HepG2 (cell line): Measurements from ENCODE around the gene PGLYRP4. TPM values are rescaled to one million over a fixed set of nuclear protein-coding genes. Genes with fewer than 3 reads are reported as not detected.
A peak's percentile ranks its signal among the peaks of the same experiment; 100 is the strongest.

Experiments used
- ATAC-seq: fragments of 200-7000 bp; cut with Tn5 transposase; 3 replicates; pipeline ENCODE4 v1.9.1; 2020; ENCODE audit warnings: mild to moderate bottlenecking, moderate library complexity
- BruUV-seq: library from RNA; stranded (reverse); fragments of 400-500 nt; replicated peaks from 2 replicates; lab custom pipeline; 2021; lab: Mats Ljungman, UMichigan
- CTCF ChIA-PET: fragments of 300-600 bp; formaldehyde crosslinking; extraction: SDS; loops from one replicate; lab custom pipeline; 2021; ENCODE audit warnings: low total read pairs, inconsistent platforms, low intra/inter-chr PET ratio; lab: Yijun Ruan, JAX
- POLR2A ChIA-PET: fragments of 350-600 bp; sonication (Branson Sonifier 250); formaldehyde crosslinking; loops from one replicate; lab custom pipeline; 2020; ENCODE audit warnings: antibody characterized with exemption, inconsistent platforms; lab: Yijun Ruan, JAX
- DNase-seq: peaks from one replicate; pipeline ENCODE4 v3.0.0-alpha.2; 2015; ENCODE audit warnings: low spot score
- FAIRE-seq: peaks from 3 replicates; lab custom pipeline; 2011; peaks lifted over from hg19 to GRCh38; lab: Jason Lieb, UNC
- H2AFZ ChIP-seq: one replicate; pipeline ENCODE4 v1.6.1; 2011; ENCODE audit warnings: low read length, inconsistent platforms
- H3K27ac ChIP-seq: fragments of 300-600 bp; 3 replicates; pipeline ENCODE4 v1.8.0; 2011; ENCODE audit warnings: mixed run types, mild to moderate bottlenecking, mixed read lengths, low read length, inconsistent platforms; ENCODE audit not compliant: insufficient read depth; ENCODE audit errors: extremely low read length
- H3K27me3 ChIP-seq, 2 experiments: fragments of 200-600 bp in 1 of 2; 2 replicates in 1 of 2; 3 replicates in 1 of 2; pipeline versions ENCODE4 v1.6.0 to v1.8.0; 2011; ENCODE audit warnings: low read length in 2 of 2, mild to moderate bottlenecking in 2 of 2, moderate library complexity in 2 of 2, inconsistent platforms in 1 of 2; ENCODE audit not compliant: insufficient read depth in 2 of 2, control insufficient read depth in 1 of 2
- H3K36me3 ChIP-seq, 2 experiments: fragments of 200-600 bp in 1 of 2; replicated peaks in 1 of 2; 2 replicates in 1 of 2; 3 replicates in 1 of 2; pipeline versions ENCODE4 v1.5.1 to v1.8.0; 2011; ENCODE audit warnings: low read length in 2 of 2, inconsistent platforms in 1 of 2; ENCODE audit not compliant: insufficient read depth in 2 of 2, control insufficient read depth in 1 of 2
- H3K4me1 ChIP-seq: 2 replicates; pipeline ENCODE4 v1.5.1; 2012; ENCODE audit warnings: low read length, inconsistent platforms; ENCODE audit not compliant: insufficient read depth
- H3K4me2 ChIP-seq: 2 replicates; pipeline ENCODE4 v1.6.0; 2011; ENCODE audit warnings: low read depth, low read length, inconsistent platforms
- H3K4me3 ChIP-seq, 3 experiments: fragments of 200-600 bp in 1 of 3; sonication (generic), shearing (Covaris generic) in 1 of 3; replicated peaks in 1 of 3; 2 replicates each; pipeline ENCODE4 v1.5.1; 2011 to 2016; ENCODE audit warnings: low read length in 3 of 3, inconsistent platforms in 2 of 3, low read depth in 2 of 3, mild to moderate bottlenecking in 2 of 3, control low read depth in 1 of 3, mixed read lengths in 1 of 3; ENCODE audit not compliant: insufficient read depth in 1 of 3
- H3K79me2 ChIP-seq: one replicate; pipeline ENCODE4 v1.6.1; 2011; ENCODE audit warnings: low read length, inconsistent platforms; ENCODE audit not compliant: insufficient read depth
- H3K9ac ChIP-seq: 2 replicates; pipeline ENCODE4 v1.6.0; 2011; ENCODE audit warnings: mild to moderate bottlenecking, low read depth, low read length, inconsistent platforms; ENCODE audit not compliant: insufficient read depth
- H3K9me3 ChIP-seq: 2 replicates; pipeline ENCODE4 v1.5.1; 2012; ENCODE audit warnings: mild to moderate bottlenecking, low read length
- H4K20me1 ChIP-seq: 2 replicates; pipeline ENCODE4 v1.6.0; 2011; ENCODE audit warnings: inconsistent platforms, mild to moderate bottlenecking, low read length, moderate library complexity; ENCODE audit not compliant: insufficient read depth
- GATA4 ChIP-seq: sonication (generic); IDR thresholded peaks from 2 replicates; pipeline ENCODE4 v1.6.1; 2016; ENCODE audit warnings: antibody characterized with exemption, low read depth, borderline replicate concordance
- HDAC6 ChIP-seq: fragments of 200-600 bp; sonication (generic); IDR thresholded peaks from 2 replicates; pipeline ENCODE4 v1.7.0; 2017; ENCODE audit warnings: mild to moderate bottlenecking, antibody characterized with exemption, low read length, low read depth
- HMG20B ChIP-seq: conservative IDR thresholded peaks from 2 replicates; pipeline ENCODE4 v1.6.1; 2016; ENCODE audit warnings: missing genetic modification reagents, missing compliant biosample characterization
- MAFK ChIP-seq, 2 experiments: IDR thresholded peaks in 1 of 2; conservative IDR thresholded peaks in 1 of 2; 2 replicates each; pipeline ENCODE4 v1.6.1; 2011; ENCODE audit warnings: improper control_type of control experiment in 2 of 2, low read length in 2 of 2
- NAIF1 ChIP-seq: sonication (generic); formaldehyde crosslinking; IDR thresholded peaks from 2 replicates; pipeline ENCODE4 v1.5.0; 2020; ENCODE audit warnings: mild to moderate bottlenecking, missing genetic modification reagents, borderline replicate concordance
- POGK ChIP-seq: sonication (generic); formaldehyde crosslinking; conservative IDR thresholded peaks from 2 replicates; pipeline ENCODE4 v1.8.0; 2022; ENCODE audit warnings: mild to moderate bottlenecking, moderate library complexity, missing genetic modification reagents
- ZFP36L2 ChIP-seq: sonication (generic); formaldehyde crosslinking; IDR thresholded peaks from 2 replicates; pipeline ENCODE4 v1.4.0; 2020; ENCODE audit warnings: missing genetic modification reagents
- ZNF160 ChIP-seq: sonication (generic); formaldehyde crosslinking; IDR thresholded peaks from 2 replicates; pipeline ENCODE4 v1.8.0; 2022; ENCODE audit warnings: mild to moderate bottlenecking, inconsistent platforms, missing genetic modification reagents
- ZNF543 ChIP-seq: sonication (generic); formaldehyde crosslinking; IDR thresholded peaks from 2 replicates; pipeline ENCODE4 v1.4.0; 2020; ENCODE audit warnings: mild to moderate bottlenecking, missing genetic modification reagents
- ZNF607 ChIP-seq: sonication (generic); formaldehyde crosslinking; IDR thresholded peaks from 2 replicates; pipeline ENCODE4 v1.5.1; 2020; ENCODE audit warnings: missing genetic modification reagents, mild to moderate bottlenecking, borderline replicate concordance
- ZZZ3 ChIP-seq: sonication (generic); formaldehyde crosslinking; IDR thresholded peaks from 2 replicates; pipeline ENCODE4 v1.4.0; 2020; ENCODE audit warnings: missing genetic modification reagents, mild to moderate bottlenecking, borderline replicate concordance
- WGBS: methylation state at CpG from one replicate; pipeline ENCODE4 v1.1.6; 2017; ENCODE audit warnings: low lambda C conversion rate; 5-methylcytosine and 5-hydroxymethylcytosine counted together
- in situ Hi-C: cut with HindIII; loops from 2 replicates; pipeline ENCODE4 v1.10.0; 2017; ENCODE audit warnings: low pct_unique_long_range_greater_than_20kb; ENCODE audit not compliant: extremely low pct_ligation_motif_present
- intact Hi-C: fragments of 100-400 bp; cut with micrococcal nuclease; formaldehyde crosslinking; loops from one replicate; pipeline ENCODE4 v1.10.0; 2022; ENCODE audit not compliant: unreplicated experiment
- polyA plus RNA-seq, 8 experiments: library from polyadenylated mRNA; depleted of rRNA in 3 of 8; stranded (reverse) in 7 of 8; unstranded in 1 of 8; fragments of >200 nt; fragmentation: Illumina TruSeq in 4 of 8; extraction: Trizol in 4 of 8; gene quantifications; 2 replicates each; pipeline versions ENCODE4 v1.2.1 to v1.2.3, GENCODE V29; 2011 to 2016; ENCODE audit warnings: low read depth in 4 of 8, missing spikeins in 1 of 8, mixed read lengths in 1 of 8; ENCODE audit not compliant: insufficient read depth in 1 of 8
- total RNA-seq, 5 experiments: library from RNA; depleted of rRNA; stranded (reverse); fragments of >200 nt; fragmentation: Illumina TruSeq; extraction: Trizol; gene quantifications; 2 replicates each; pipeline ENCODE4 v1.2.3, GENCODE V29; 2016; ENCODE audit warnings: low read depth in 1 of 5
- TF ChIP-seq, protein P1 (sequence below): sonication (generic); formaldehyde crosslinking; IDR thresholded peaks from 2 replicates; pipeline ENCODE4 v1.5.0; 2020; ENCODE audit warnings: missing genetic modification reagents, mild to moderate bottlenecking, borderline replicate concordance
- TF ChIP-seq, protein P2 (sequence below): sonication (generic); formaldehyde crosslinking; IDR thresholded peaks from 2 replicates; pipeline ENCODE4 v1.4.0; 2020; ENCODE audit warnings: mild to moderate bottlenecking, missing genetic modification reagents

PGLYRP4 gene
- total and polyA plus RNA-seq, 2 of the 13 experiments (the other 11 are each of a cell fraction or from before 2014, with no cell fraction given) = not detected

- Histone ChIP-seq H3K4me2 (no peak overlapping the region), H4K20me1 (no peaks in the 10 kb centered on the region), H3K4me1 (no peaks in the 10 kb centered on the region), H3K27ac (no peak overlapping the region), H3K27me3 (peaks cover 2 to 27% of the 10 kb centered on the region in 2 experiments; a peak in 4 of 5 replicates), H3K79me2 (no peaks in the 10 kb centered on the region), H3K9me3 (no peaks in the 10 kb centered on the region), H3K36me3 (no peaks in the 10 kb centered on the region), H3K9ac (no peak overlapping the region), H3K4me3 (no peak overlapping the region), H2AFZ (no peak overlapping the region)
- WGBS = 2% methylated on average over 8 of the region's 8 CpGs
- TF ChIP-seq ZFP36L2 (CRISPR knock-in tag) (no peak), ZNF607 (CRISPR knock-in tag) (no peak), ZNF543 (CRISPR knock-in tag) (no peak), ZZZ3 (CRISPR knock-in tag) (no peak)
- DNase-seq (no peak), FAIRE-seq (no peak), ATAC-seq (no peak)
- intact Hi-C loops (no loop called here), in situ Hi-C loops (no loop called here)
- no TSS peak for BruUV-seq
- POLR2A ChIA-PET = no interaction called here
- CTCF ChIA-PET = no interaction called here
These were observed 56.5 kb downstream of the PGLYRP4 start for GRCh38 chr1:153292185-153292584.

- no peak for DNase-seq
- POLR2A ChIA-PET = no interaction called here
These were observed 57.1 kb downstream of the PGLYRP4 start for GRCh38 chr1:153291514-153291913.

More at GRCh38 chr1:153291514-153291913, 57.1 kb downstream of the PGLYRP4 start:
- in situ Hi-C loops = no loop called here
- CTCF ChIA-PET = no interaction called here
- no peak overlapping the region for H2AFZ ChIP-seq
- no peak for ATAC-seq
- BruUV-seq = no TSS peak
- H3K4me2 ChIP-seq = no peak overlapping the region
- no peak overlapping the region for H3K4me3 ChIP-seq
- FAIRE-seq = no peak
- no peak overlapping the region for H3K27ac ChIP-seq
- H4K20me1 ChIP-seq = no peaks in the 10 kb centered on the region
- TF ChIP-seq, protein P1, sequence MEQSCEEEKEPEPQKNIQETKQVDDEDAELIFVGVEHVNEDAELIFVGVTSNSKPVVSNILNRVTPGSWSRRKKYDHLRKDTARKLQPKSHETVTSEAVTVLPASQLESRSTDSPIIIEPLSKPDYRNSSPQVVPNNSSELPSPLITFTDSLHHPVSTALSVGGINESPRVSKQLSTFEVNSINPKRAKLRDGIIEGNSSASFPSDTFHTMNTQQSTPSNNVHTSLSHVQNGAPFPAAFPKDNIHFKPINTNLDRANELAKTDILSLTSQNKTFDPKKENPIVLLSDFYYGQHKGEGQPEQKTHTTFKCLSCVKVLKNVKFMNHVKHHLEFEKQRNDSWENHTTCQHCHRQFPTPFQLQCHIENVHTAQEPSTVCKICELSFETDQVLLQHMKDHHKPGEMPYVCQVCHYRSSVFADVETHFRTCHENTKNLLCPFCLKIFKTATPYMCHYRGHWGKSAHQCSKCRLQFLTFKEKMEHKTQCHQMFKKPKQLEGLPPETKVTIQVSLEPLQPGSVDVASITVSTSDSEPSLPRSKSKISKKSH (CRISPR knock-in tag) = no peak
- no peak for TF ChIP-seq NAIF1 (CRISPR knock-in tag)
- peak in 1 of 2 experiments; percentile 31; a peak in 3 of 4 replicates for TF ChIP-seq MAFK (conservative IDR thresholded peaks at IDR 0.05 in 1 of 2, IDR thresholded peaks at IDR 0.05 in 1 of 2; ENCODE audit: low read length in 2 of 2)
- no peak for TF ChIP-seq HDAC6
- no peak for TF ChIP-seq POGK
- TF ChIP-seq GATA4 = no peak
- TF ChIP-seq ZNF160 (CRISPR knock-in tag) = no peak
- TF ChIP-seq HMG20B = no peak
- TF ChIP-seq, protein P2, sequence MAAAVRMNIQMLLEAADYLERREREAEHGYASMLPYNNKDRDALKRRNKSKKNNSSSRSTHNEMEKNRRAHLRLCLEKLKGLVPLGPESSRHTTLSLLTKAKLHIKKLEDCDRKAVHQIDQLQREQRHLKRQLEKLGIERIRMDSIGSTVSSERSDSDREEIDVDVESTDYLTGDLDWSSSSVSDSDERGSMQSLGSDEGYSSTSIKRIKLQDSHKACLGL (CRISPR knock-in tag) = no peak
- peaks cover 2 to 27% of the 10 kb centered on the region in 2 experiments; a peak in 4 of 5 replicates for H3K27me3 ChIP-seq
- intact Hi-C loops = no loop called here
- H3K4me1 ChIP-seq = no peaks in the 10 kb centered on the region
- no peak overlapping the region for H3K9ac ChIP-seq
- H3K36me3 ChIP-seq = no peaks in the 10 kb centered on the region
- WGBS = 2% methylated on average over 5 of the region's 5 CpGs
- H3K79me2 ChIP-seq = no peaks in the 10 kb centered on the region
- H3K9me3 ChIP-seq = no peaks in the 10 kb centered on the region
